Left lung (tissue), 10 donors: ENCODE measurements around the gene IL4I1. TPM values are rescaled to one million over a fixed set of nuclear protein-coding genes. Genes with fewer than 3 reads are reported as not detected.

Source experiments
- ATAC-seq: fragments of 200-7000 bp; cut with Tn5 transposase; one replicate; pipeline ENCODE4 v1.9.1; 2020; ENCODE audit warnings: moderate library complexity
- DNase-seq, 4 donors: peaks; one replicate each; pipeline ENCODE4 v3.0.0-alpha.2; 2013 to 2020
- H3K27ac ChIP-seq, 2 donors: fragments of 200-600 bp; sonication (generic) in 1 of 2; one replicate each; pipeline versions ENCODE4 v1.5.0 to v1.8.0; 2020 to 2021
- H3K27me3 ChIP-seq, 2 donors: fragments of 200-600 bp; sonication (generic) in 1 of 2; one replicate each; pipeline versions ENCODE4 v1.5.0 to v1.8.0; 2020 to 2021
- H3K36me3 ChIP-seq, 2 donors: fragments of 200-600 bp; sonication (generic) in 1 of 2; one replicate each; pipeline versions ENCODE4 v1.5.0 to v1.8.0; 2020 to 2021
- H3K4me1 ChIP-seq, 2 donors: fragments of 200-600 bp; one replicate each; pipeline ENCODE4 v1.8.0; 2021
- H3K4me3 ChIP-seq, 2 donors: fragments of 200-600 bp; sonication (generic) in 1 of 2; one replicate each; pipeline versions ENCODE4 v1.5.0 to v1.8.0; 2020 to 2021; ENCODE audit warnings: mild to moderate bottlenecking in 1 of 2
- H3K9me3 ChIP-seq, 2 donors: fragments of 200-600 bp; sonication (generic) in 1 of 2; one replicate each; pipeline versions ENCODE4 v1.5.0 to v1.8.0; 2020 to 2021
- intact Hi-C, 2 donors: fragments of 100-400 bp; cut with DNase I; formaldehyde crosslinking; loops; one replicate each; pipeline versions ENCODE4 v1.11.2 to v1.14.2; 2022
- polyA plus RNA-seq, 6 donors: library from polyadenylated mRNA; unstranded; fragments of 120-200 nt; gene quantifications; one replicate each; pipeline ENCODE4 v1.2.1, GENCODE V29; 2013; ENCODE audit not compliant: insufficient read length in 6 of 6
- total RNA-seq, 2 donors: library from RNA; stranded (reverse); fragmentation: NEBNext Ultra II Directional; extraction: Animal tissue kit (Norgen Biotek cat#: 25700); gene quantifications; one replicate each; pipeline ENCODE4 v1.2.1, GENCODE V29; 2021
- TF ChIP-seq, protein P1 (sequence below), 2 donors: fragments of 200-600 bp; sonication (generic) in 1 of 2; IDR thresholded peaks; one replicate each; pipeline versions ENCODE4 v1.5.0 to v1.8.0; 2021; ENCODE audit warnings: antibody characterized with exemption in 2 of 2
- donor health status: DM: no; HTN: yes; CAD: no.
- donor health status: DM: no; HTN: no; CAD: no.

Gene IL4I1
- total and polyA plus RNA-seq, 8 donors: 1.1 to 6.5 (median 1.8) TPM

- DNase-seq (peak in 3 of 4 donors; percentile 62 to 90 (median 72)), ATAC-seq (peak; percentile 5)
- Histone ChIP-seq H3K36me3 (peaks cover 0 to 50% of the 10 kb centered on the region in 2 donors), H3K4me3 (peak overlapping the region; percentile 82), H3K27me3 (no peaks in the 10 kb centered on the region), H3K27ac (peak overlapping the region; percentile 99 to 100), H3K9me3 (no peaks in the 10 kb centered on the region), H3K4me1 (peaks cover 0 to 42% of the 10 kb centered on the region in 2 donors)
- TF ChIP-seq, protein P1, sequence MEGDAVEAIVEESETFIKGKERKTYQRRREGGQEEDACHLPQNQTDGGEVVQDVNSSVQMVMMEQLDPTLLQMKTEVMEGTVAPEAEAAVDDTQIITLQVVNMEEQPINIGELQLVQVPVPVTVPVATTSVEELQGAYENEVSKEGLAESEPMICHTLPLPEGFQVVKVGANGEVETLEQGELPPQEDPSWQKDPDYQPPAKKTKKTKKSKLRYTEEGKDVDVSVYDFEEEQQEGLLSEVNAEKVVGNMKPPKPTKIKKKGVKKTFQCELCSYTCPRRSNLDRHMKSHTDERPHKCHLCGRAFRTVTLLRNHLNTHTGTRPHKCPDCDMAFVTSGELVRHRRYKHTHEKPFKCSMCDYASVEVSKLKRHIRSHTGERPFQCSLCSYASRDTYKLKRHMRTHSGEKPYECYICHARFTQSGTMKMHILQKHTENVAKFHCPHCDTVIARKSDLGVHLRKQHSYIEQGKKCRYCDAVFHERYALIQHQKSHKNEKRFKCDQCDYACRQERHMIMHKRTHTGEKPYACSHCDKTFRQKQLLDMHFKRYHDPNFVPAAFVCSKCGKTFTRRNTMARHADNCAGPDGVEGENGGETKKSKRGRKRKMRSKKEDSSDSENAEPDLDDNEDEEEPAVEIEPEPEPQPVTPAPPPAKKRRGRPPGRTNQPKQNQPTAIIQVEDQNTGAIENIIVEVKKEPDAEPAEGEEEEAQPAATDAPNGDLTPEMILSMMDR (IDR thresholded peaks at IDR 0.05): no peak
- intact Hi-C loops: no loop called here
Measured at GRCh38 chr19:49875857-49876421, 20.7 kb downstream of the IL4I1 start.

- ATAC-seq (no peak), DNase-seq (no peak)
- H3K27me3 ChIP-seq: no peaks in the 10 kb centered on the region
- peaks cover 0 to 43% of the 10 kb centered on the region in 2 donors for H3K36me3 ChIP-seq
- H3K4me1 ChIP-seq: peaks cover 0 to 49% of the 10 kb centered on the region in 2 donors
- no peaks in the 10 kb centered on the region for H3K9me3 ChIP-seq
- TF ChIP-seq, protein P1 (IDR thresholded peaks at IDR 0.05): no peak
- peak overlapping the region in 1 of 2 donors; percentile 99 for H3K27ac ChIP-seq
- intact Hi-C loops: no loop called here
- peak overlapping the region in 1 of 2 donors; percentile 82 for H3K4me3 ChIP-seq
Measured at GRCh38 chr19:49875177-49875576, 21.5 kb downstream of the IL4I1 start.

DNA sequence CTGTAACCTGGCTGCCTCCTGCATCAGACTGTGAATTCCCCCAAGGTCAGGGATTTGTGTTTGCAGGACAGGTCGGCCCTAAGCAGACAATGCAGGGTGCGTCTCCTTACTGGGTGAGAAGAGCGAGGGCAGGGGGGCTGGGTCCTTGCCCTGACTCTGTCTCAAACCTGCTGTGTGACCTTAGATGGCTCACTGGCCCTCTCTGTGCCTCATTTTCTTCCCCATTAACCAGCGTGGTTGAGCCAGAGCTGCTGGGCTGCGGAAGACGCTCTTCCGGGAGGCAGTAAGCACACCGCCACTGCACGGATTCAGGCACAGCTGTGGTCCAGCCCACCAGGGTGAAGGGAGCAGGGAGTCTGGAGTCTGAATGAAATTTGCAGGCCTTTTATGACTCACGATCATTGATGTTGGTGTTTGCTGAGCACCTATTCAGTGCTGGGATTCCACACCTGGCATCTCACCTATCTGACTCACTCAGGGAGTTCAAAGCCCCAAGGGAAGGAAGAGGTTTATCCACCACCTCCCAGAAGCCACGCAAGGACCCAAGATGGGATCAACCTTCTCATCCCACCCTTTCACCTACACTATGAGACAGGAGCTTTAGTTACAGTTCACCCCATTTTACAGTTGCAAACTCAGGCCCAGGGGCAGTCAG, 22.1 kb downstream of the IL4I1 start:
- no peak overlapping the region for H3K4me3 ChIP-seq
- no peaks in the 10 kb centered on the region for H3K27me3 ChIP-seq
- intact Hi-C loops: no loop called here
- DNase-seq (no peak), ATAC-seq (no peak)
- peaks cover 0 to 38% of the 10 kb centered on the region in 2 donors for H3K36me3 ChIP-seq
- TF ChIP-seq, protein P1 (IDR thresholded peaks at IDR 0.05): no peak
- H3K27ac ChIP-seq: peak overlapping the region in 1 of 2 donors; percentile 99
- H3K9me3 ChIP-seq: no peaks in the 10 kb centered on the region
- peaks cover 2 to 50% of the 10 kb centered on the region in 2 donors for H3K4me1 ChIP-seq

DNA sequence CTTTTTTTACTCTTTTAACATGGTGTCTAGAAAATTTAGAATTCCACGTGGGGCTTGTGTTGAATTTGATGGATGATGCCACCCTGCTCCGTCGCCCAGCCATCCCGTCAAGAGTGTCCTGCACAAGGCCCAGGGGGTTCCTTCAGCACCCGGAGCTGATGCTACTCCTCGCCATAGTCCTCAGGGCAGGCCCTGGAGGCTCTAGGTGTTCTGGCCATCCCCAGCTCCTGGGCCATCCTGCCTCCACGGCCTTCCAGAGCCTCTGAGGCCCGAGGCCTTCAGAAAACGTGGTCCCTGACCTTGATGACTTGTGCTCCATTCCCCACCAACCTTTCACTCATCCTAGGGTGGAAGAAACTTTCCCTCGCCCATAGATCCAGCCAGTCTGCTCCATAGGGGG, 22.9 kb downstream of the IL4I1 start:
- intact Hi-C loops: no loop called here
- Histone ChIP-seq H3K4me3 (no peak overlapping the region), H3K36me3 (peaks cover 0 to 31% of the 10 kb centered on the region in 2 donors), H3K4me1 (peaks cover 2 to 45% of the 10 kb centered on the region in 2 donors), H3K9me3 (no peaks in the 10 kb centered on the region), H3K27ac (no peak overlapping the region), H3K27me3 (no peaks in the 10 kb centered on the region)
- TF ChIP-seq, protein P1 (IDR thresholded peaks at IDR 0.05): no peak
- ATAC-seq: no peak
- DNase-seq: peak in 1 of 4 donors; percentile 59

GRCh38 chr19:49873129-49873521, 23.6 kb downstream of the IL4I1 start:
- intact Hi-C loops: no loop called here
- Histone ChIP-seq H3K27ac (no peak overlapping the region), H3K36me3 (peaks cover 0 to 31% of the 10 kb centered on the region in 2 donors), H3K9me3 (no peaks in the 10 kb centered on the region), H3K27me3 (no peaks in the 10 kb centered on the region), H3K4me1 (peaks cover 5 to 45% of the 10 kb centered on the region in 2 donors), H3K4me3 (no peak overlapping the region)
- DNase-seq: peak in 1 of 4 donors; percentile 78
- ATAC-seq: no peak
- TF ChIP-seq, protein P1 (IDR thresholded peaks at IDR 0.05): no peak
